D341Med (cell line): ENCODE measurements around the gene UTP3.
A peak's percentile ranks its signal among the peaks of the same experiment; 100 is the strongest.
"Not testable (repeated sequence)": the region's sequence is repeated elsewhere in the genome, so short reads cannot be mapped to it uniquely, and the experiment has no call there.

Source experiments
- DNase-seq: peaks from one replicate; pipeline ENCODE4 v3.0.0; 2012; ENCODE audit warnings: low spot score

UTP3 gene

DNA sequence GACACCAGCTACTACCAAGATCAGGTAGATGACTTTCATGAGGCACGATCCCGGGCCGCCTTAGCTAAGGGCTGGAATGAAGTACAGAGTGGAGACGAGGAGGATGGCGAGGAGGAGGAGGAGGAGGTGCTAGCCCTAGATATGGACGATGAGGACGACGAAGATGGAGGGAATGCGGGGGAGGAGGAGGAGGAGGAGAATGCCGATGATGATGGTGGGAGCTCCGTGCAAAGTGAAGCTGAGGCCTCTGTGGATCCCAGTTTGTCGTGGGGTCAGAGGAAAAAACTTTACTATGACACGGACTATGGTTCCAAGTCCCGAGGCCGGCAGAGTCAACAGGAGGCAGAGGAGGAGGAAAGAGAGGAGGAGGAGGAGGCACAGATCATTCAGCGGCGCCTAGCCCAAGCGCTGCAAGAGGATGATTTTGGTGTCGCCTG is 481 bp downstream of the UTP3 start:
- DNase-seq, result no peak

DNA sequence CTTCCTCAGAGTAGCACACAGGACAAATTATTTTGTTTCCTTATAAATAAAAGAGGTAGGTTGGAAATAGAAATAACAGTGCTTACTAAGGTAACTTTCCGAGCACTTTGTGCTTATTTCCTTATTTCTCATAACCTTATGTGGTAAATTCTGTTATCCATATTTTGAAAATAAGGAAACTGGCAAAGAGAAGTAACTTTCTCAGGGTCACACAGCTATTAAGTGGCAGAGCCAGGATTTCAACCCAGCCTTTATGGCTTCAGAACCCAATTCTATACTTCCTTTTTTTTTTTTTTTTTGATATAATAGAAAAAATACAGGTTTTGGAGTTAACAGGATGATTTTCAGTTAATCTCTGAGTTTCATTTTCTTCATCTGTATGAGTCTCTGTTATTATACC is 3.3 kb downstream of the UTP3 start:
- DNase-seq, result no peak

DNA sequence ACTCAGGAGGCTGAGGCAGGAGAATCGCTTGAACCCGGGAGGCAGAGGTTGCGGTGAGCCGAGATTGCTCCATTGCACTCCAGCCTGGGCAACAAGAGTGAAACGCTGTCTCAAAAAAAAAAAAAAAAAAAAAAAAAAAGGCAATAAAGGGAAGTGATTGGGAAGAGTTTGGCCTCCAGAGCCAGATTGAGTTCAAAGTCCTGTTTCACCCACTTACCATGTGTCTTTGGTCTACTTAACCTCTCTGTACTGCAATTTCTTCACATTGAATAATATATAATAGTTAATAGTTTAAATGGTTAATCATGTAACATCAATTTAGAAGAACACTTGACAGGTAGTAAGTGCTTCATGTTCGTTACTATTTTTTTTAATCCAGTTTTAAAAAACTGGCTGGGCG is 6.3 kb downstream of the UTP3 start:
- DNase-seq, result not testable (repeated sequence)

DNA sequence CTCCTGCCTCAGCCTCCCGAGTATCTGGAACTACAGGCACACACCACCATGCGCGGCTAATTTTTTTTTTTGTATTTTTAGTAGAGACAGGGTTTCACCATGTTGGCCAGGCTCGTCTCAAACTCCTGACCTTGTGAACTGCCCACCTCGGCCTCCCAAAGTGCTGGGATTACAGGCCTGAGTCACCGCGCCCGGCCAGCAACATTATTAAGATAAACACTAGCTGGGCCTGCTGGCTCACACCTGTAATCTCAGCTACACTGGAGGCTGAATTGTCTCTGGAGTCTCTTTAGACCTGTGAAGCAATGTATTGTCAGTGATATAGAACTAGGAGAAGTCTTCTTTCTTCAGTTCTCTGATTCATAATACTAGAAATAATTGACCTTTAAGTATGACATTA is 10.1 kb downstream of the UTP3 start:
- not testable (repeated sequence) for DNase-seq

DNA sequence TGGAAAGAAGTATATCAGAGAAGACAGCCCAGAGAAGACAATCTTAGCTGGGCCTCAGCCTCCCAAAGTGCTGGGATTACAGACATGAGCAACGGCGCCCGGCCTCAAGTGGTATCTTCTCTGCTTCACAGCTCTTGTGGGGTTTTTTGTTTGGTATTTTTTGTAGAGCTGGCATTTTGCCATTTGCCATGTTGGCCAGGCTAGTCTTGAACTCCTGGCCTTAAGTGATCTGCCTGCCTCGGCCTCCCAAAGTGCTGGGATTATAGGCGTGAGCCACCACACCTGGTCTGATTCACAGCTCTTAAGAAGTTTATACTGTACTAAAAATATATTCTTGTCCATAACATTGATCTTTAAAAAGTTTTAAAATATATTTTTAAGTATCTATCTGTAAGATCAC is 12.4 kb downstream of the UTP3 start:
- no peak for DNase-seq

DNA sequence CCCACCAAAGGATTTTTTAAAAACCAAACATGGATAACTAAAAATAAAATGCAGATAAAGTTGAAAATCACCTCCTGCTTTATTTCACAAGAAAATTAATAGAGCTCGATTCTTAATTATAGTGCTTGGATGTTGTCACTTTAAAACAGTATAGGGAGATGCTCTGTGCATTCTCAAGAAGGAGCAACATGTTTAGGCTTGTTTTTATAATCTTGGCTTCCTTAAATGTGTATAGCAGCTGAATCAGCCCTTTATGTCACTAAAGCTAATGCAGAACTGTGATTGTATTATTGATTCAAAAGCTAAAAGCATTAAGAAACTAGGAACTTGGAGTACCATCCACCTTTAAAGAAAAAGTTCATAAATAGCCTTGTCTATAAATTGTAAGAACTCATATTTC is 12.9 kb downstream of the UTP3 start:
- no peak for DNase-seq

DNA sequence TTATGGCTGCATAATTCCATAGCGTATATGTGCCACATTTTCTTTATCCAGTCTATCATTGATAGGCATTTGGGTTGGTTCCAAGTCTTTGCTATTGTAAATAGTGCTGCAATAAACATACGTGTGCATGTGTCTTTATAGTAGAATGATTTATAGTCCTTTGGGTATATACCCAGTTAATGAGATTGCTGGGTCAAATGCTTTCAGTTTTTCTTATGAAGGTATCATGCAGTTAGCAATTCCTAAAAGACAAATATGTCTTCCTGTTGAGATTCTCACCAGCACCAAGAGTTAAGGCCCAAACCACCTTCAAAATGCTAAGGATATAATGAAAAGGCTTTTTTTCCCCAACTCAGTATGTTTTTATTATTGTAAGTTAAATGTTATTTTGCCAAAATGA is 14.3 kb downstream of the UTP3 start:
- not testable (repeated sequence) for DNase-seq

DNA sequence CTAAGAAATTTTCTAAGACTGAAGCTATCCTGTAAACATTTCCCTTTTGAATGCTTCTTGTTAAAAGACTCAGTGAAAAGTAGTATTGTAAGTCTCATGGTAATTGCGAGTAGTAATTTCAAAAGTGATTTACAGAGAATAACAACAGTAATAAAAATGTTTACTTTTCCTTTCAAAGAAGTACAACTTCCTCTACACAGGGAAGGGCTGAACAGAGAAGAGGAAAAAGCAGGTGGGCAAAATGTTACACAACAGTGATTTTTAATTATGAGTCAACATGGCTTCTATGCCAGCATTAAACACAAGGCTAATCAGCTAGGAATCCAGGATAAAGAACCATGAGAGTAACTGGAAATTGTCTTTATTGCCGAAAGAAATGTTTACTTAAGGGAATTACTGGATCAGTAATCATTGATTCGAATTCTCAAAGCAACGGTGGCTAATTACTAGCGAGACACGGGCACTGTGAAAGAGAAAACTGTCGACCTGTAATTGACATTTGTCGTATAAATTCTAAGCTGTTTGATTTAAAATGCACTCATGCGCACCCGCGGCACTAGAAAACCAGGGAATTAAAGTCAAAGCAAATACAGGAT is 15.4 kb downstream of the UTP3 start:
- DNase-seq, result no peak

DNA sequence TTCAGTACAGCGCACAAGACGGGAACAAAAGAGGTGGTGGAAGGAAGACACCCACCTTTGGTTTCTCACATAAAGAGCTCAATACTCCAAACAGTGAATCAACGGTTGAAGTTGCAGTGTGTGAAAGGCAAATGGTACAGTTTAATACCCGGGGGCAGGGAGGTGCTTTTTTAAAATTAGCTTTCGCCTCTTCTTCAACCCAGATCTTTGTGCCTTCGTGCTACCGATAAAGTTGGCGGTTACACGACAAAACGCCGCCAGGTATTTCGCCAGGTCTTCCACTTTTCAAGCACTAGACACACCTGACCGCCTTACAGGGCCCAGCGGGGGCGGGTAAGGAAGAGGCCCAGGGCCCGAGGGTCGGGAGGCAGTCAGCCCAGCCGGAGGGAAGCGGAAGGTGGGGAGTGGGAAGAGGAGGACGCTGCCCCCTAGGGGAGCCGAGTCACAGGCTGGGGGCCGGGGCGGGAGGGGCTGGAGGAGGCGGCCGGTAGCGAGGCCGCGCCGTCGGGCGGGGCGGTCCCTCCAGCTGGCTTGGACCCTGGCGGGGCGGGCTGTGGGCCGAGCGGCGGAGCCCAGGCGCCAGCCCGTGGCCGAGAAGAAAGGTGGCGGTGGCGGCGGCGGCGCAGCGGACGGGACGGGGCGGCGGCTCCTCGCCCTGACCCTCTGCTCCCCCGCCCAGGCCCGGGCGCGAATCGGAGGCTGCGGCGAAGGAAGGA is 16.0 kb downstream of the UTP3 start:
- DNase-seq, result peak; percentile 90

DNA sequence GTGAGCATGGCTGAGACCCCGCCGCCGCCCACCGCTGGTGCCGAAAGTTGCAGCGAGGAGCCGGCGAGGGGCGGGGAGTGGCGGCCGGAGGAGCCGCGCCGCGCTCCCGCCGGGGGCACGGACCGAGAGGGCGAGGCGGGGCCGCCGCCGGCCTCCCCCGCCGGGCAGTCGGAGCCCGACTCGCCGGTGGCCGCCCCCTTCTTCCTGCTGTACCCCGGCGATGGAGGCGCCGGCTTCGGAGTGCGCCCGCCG is 16.5 kb downstream of the UTP3 start:
- no peak for DNase-seq

DNA sequence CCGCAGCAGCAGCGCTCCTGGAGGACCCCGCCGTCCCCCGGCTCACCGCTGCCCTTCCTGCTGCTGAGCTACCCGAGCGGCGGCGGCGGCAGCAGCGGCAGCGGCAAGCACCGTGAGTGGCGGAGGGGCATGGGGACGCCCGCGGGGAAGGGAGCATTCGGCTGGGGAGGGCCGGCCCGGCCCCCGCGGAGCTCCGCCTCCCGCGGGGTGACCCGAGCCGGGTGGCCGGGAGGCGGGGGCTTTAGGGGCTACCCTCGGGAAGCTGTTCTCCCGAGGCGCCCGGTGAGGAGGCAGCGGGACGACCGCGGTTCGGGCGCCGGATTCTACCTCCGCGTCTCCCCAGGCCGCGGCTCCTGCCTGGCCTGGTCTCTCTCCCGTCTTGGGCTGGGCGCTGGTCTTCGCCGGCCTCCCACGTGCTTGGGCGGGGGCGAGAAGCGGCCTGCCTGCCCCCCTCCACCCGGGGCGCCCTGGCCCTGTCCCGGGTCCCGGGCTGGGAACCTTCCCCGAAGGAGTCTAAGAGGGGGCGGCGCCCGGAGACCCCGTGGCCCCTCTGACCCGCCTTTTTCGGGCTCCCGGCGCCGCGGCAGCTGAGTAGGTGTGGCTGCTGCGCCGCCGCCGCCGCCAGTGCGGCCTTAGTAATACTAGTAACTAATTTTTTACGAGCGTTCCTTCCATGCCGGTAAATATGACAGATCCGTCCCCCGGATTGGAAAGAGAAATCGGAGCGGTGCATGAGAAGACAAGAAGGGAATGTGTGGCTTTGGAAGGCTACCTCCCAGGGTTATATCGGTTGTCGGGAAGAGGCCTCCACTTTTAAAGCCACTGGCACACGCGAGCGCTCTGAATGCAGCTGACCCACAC is 17.1 kb downstream of the UTP3 start:
- DNase-seq, result peak; percentile 86

DNA sequence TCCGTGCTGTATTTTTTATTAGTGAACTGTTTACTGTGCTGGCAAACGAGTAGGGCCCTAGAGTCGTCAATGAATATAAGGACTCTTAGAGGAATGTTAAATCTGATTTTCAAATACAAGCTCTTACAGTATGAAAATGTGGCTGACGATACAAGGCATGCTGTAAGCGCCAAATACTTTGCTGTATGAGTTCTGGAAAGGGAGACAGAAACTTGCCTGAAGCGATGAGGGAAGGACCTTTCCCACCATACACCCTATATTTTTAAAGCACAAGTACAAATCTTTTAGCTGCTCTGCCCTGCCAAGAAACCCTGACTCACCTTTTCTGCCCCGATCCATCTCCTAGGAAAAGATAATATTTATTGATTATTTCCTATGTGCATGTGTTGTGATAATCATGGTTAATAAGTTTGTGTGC is 17.7 kb downstream of the UTP3 start:
- no peak for DNase-seq

DNA sequence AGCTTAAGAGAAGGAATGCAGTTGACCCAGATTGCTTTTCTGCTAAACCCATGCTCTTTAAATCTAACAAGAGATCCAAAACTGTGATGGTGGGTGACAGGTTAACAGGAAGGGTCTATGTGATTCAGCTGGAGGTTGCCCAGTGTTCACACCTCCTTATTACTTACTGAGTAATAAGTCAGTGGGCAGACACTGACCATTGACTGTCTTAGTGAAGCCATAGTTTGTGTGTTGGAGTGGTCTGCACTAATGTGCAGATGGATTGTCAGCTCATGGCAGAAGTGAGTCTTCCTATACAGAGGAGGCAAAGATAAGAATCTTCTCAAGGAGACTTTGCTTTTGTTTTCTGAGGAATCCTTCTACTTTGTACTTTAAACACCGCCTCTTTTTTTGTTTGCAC is 18.2 kb downstream of the UTP3 start:
- no peak for DNase-seq

DNA sequence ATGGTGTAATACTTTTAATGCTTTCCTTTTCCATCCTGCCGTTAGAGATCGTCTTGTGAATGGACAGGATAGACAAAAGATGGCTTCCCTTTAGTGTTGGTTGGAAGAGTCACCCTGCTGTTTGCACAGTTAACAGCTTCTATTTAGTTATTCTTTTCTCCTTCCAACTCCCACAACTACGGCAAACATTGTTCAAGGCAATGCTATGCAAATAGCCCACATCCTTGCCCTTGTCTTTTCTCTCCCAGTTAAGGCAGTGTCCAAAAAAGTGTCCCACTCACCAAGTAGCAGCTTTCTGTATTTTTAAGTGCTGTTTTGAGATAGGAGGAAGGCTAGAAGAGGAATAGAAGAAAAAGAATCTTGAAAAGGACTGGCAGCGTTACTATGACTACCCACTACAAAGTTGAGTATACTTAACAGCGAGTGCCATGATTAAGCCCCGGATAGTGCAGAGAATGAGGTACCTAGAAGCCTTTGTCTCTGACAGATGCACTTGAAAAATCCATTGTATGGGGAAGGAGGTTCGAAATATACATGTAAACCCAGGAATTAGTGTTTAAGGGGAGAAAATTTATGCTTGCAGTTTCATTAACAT is 21.4 kb downstream of the UTP3 start:
- DNase-seq, result no peak

DNA sequence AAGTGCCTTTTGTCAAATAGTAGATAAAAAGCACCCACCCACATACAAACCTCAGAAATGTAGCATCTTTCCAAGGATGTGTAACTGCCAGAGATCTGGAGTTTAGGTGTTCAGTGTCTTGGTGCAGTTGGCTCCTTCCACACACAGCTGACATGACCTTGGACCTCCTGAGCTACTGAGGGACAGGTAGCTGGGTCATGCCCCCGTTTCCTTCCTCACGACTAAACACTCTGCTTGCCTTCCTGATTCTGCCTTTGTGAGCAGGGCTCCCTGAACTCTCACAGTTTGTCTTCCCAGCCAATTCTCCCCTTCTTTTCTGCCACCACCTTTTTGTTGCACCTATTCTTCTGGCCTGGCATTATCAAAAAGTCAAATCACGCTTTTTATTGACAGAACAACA is 23.3 kb downstream of the UTP3 start:
- no peak for DNase-seq

DNA sequence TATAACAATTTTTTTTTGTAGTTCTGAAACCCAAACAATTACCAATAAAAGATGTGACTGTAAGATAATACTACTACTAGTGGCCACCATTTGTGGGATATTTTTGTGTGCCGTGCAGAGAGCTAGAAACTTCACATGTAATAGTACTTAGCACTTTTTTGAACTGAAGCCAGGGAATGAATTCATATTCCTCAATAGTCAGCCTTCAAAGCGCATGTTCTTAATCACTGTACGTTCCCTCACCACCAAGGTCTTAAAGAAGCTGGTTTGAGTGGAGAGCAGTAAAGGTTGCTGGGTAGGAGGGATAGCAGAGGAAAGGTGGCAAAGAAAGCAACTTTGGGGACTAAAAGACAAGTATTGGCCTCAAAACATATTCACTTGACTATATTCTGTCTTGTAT is 23.8 kb downstream of the UTP3 start:
- no peak for DNase-seq

DNA sequence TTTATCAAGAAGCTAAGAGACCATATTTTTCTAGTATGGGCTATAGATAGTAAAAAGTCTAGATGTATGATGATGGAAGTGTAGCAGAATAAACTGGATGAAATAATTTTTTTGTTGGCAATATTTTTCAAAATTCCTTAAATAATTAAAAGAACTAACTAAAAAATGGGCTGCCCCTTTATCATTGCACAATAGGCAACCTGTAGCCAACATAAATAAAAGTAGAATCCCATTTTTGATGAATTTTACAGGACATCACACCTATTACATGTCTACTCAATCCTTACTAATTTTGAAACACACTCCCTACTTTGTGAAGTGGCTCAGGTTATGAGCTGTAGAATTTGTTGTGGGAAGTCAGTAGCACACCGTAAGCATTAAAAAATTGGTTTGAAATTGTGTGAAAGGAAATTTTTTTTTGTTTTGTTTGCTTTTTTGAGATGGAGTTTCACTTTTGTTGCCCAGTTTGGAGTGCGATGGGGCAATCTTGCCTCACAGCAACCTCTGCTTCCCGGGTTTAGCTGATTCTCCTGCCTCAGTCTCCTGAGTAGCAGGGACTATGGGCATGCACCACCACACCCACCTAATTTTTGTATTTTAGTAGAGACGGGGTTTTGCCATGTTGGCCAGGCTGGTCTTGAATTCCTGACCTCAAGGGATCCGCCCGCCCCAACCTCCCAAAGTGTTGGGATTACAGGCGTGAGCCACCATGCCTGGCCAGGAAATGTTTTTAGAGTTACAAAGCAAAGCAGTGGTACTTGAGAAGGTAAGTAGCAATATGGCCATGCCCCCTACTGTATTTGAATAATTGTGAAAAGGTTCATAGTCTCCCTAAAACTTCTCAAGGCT is 24.5 kb downstream of the UTP3 start:
- DNase-seq, result no peak

DNA sequence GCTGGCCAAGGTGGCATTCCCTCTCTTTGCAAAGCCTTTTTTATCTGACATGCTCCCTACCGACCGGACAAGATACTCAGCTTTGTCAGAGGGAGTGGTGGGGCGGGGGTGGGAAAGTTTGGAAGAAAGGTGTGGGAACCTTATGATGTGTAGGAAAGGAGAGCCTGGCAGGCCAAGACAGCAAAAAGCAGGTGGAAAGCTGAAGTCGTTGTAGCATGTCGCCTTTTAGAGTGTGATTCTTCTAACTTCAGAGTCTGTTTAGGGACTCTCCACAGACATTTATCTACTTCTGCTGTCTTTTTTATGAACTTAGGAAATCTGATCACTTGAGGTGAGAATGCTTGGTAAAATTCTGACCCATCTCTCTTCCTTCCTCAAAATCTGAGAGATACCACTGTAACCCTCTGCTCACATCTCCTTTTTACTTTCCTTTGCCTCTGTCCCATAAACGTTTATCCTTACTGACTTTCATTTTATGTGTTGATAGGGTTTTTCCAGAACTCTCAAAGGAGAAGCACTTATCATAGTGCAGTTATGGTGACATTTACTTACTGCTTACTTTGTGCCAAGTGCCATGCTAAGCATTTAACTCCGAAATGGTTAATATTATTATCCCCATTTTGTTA is 25.2 kb downstream of the UTP3 start:
- DNase-seq, result no peak

DNA sequence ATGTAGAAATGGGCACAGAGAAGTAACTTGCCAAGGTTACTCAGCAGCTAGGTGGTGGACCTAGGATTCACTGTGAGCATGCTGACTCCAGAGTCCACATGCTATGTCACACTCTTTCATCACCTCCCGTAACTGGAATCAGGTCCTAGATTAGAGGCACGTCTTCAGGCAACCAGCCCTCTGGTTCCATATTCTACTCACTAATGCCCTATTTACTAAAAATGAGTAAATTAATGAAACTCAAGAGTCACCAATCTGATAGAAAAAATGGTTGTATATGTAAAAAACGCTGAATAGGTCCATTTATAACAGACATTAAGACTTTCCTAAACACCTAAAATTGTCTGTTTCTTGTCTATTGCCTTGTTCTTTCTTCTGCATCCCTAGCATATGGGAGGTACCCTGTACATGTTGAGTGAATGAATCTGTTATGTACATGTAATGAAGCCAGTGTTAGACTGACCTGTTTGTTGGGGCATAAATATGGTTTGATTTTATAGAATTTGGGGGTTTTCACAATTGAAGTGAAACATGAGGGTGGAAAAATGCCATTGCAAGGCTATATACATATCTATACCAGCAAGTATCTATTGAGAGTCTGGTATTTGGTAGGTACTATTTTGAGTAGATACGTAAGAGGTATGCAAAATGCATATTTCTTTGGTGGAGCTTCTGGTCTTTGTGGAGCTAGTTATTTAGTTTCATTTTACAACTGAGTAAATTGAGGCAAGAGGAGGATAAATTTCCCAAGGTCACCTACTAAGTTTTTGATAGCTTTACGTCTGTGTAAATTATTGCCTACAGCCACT is 26.0 kb downstream of the UTP3 start:
- DNase-seq, result no peak

DNA sequence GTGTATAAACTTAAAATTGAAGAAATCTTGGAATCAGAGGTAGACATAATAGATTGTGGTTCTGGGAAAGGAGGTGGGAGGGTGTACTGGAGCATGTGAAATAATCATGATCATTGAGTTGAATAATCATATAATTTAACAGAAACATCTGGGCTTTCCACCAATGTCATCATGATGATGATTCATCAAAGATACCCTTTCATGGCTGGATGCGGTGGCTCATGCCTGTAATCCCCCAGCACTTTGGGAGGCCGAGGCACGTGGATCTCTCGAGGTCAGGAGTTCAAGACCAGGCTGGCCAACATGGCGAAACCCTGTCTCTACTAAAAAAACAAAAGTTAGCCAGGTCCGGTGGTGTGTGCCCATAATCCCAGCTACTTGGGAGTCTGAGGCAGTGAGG is 26.8 kb downstream of the UTP3 start:
- no peak for DNase-seq
